GM21390 (cell line): ENCODE results near the gene MYH9.
"Not testable (repeated sequence)": the region's sequence is repeated elsewhere in the genome, so short reads cannot be mapped to it uniquely, and the experiment has no call there.

Source experiments
- ATAC-seq: cut with Tn5 transposase; IDR thresholded peaks from one replicate; pipeline ENCODE4 v1.9.1; 2021; ENCODE audit not compliant: unreplicated experiment

The MYH9 gene

DNA sequence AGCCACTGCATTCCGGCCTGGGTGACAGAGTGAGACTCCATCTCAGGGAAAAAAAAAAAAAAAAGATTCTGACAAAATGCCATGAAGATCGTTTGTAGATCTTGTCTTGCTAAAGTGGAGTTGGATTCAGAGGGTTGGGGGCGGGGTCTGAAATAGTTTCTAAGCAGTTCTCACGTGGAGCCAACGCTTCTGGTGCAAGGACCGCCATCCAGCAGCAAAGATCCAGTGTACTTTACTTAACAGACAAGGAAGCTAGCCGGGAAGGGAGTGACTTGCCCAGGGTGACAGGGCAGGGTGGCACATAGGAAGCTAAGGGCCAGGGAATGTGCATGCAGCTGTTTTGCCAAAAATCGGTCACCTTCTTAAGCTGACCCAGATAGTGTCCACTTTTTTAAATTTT, 107.4 kb downstream of the MYH9 start:
- no peak for ATAC-seq

DNA sequence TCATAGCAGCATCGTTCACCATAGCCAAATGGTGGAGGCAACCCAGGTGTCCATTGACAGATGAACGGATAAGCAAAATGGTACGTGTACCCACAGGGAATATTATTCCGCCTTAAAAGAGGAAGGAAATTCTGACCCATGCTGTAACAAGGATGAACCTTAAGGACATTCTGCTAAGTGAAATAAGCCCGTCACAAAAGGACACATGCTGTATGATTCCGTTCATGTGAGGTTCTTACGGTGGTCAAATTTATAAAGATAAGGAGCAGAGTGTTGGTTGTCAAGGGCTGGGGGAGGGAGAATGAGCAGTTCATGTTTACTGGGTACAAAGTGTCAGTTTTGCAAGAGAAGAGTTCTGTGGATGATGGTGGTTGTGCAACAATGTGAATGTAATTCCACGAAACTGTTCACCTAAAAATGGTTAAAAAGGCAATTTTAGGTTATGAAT, 108.5 kb downstream of the MYH9 start:
- no peak for ATAC-seq

DNA sequence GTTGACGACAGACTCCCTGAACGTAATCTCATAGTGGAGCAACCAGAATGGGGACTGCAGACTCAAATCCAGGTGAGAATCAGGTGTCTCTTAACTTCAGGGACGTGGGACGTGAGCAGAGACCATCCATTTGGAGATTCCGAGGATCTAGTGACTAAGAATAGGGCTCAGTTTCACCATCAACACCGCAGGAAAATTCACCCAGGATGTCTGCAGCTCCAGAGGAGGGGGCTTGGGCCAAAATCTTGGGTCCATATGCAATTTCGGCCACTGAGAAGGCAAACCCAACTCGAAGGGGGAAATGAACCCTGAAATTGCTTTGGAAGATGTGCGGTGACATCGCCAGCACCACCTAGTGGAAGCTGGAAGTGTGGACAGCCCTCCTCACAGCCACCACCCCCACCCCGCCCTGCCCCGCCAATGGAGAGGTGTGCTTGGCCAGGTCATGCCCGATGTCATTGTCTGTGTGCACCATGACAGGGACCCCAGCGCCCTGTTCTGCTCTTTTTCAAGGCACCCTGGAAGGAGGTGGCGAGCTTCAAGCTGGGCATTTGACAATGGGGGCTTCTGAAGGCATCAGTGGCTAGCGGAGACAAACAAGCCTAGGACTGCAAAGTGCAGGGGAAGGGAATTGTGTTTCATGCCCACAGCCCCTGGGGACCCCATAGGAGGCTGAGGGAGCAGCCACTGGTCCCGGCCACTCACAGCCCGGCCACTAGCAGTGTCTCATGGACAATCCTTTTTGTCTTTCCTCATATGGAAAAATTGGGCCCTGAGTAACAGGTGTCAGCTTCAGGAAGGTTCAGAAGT, 110.1 kb downstream of the MYH9 start:
- no peak for ATAC-seq

DNA sequence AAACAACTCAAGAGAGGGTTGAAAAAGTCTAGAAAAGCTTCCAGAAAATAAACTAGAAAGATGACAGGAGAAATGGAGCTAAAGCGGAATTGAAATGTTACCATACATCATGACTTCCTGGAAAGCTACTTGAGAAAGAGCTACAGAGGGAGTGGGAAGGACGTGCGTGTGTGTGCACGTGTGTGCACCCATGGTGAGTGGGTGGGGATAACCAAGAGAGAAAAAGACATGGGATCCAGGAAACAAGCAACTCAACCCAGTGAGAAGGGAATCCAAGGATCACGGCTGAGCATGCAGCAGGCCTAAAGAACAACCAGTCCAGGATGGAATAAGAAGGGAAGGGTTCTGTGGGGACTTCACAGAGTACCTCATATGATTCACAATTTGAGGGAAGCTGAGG, 113.2 kb downstream of the MYH9 start:
- no peak for ATAC-seq

DNA sequence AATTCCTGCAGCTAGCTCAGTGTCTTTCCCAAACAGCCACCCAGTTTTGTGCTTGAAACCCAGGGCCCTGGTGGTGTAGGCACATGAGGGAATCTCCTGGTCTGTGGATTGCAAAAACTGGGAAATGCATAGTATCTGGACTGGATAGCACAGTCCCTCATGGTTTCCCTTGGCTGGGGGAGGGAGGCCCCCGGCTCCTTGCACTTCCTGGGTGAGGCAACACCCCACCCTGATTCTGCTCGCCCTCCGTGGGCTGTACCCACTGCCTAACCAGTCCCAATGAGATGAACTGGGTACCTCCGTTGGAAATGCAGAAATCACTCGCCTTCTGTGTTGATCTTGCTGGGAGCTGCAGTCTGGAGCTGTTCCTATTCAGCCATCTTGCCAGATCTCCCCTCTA, 115.8 kb downstream of the MYH9 start:
- not testable (repeated sequence) for ATAC-seq

DNA sequence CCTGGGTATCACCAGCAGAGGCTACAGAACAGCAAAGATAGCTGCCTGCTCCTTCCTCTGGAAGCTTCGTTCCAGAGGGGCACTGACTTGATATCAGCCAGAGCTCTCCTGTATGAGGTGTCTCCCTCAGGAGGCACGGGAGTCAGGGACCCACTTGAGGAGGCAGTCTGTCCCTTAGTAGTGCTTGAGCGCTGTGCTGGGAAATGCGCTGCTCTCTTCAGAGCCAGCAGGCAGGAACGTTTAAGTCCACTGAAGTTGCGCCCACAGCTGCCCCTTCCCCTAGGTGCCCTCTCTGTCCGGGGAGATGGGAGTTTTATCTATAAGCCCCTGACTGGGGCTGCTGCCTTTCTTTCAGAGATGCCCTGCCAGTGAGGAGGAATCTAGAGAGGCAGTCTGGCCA, 116.5 kb downstream of the MYH9 start:
- not testable (repeated sequence) for ATAC-seq

DNA sequence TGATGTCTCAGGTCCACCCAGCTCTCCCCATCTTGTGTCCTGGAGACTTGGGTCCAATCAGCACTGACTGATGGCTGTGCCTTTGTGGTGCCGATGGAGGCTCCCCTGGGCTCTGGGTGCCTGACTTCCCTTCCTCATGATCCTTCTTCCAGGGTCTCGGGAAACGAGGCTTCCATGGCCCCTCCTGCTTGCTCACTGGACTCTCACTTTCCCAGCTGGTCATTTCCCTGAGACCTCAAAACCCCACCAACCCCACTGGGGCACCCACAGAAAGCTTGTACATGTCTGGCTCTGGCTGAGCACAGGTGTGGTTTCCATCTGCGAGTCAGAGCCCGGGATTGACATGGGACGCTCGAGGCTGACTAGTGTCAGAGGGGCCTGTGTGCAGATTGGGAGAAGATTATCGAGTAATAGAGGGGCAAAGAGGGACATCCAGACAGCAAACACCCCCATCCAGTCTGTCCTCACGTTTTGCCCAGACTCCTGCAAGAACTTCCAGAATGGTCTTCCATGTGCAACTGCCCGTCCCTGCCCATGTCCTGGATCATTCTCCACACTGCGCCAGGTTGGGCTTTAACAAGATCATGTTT, 119.8 kb downstream of the MYH9 start:
- ATAC-seq = no peak

DNA sequence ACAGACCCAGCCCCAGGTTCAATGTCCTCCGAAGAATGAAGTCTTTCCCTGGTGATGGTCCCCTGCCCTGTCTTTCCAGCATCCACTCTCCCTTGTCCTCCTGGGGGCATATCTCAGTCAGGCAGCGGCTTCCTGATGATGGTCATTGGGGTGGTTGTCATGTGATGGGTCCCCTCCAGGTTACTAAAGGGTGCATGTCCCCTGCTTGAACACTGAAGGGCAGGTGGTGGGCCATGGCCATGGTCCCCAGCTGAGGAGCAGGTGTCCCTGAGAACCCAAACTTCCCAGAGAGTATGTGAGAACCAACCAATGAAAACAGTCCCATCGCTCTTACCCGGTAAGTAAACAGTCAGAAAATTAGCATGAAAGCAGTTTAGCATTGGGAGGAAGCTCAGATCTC, 120.7 kb downstream of the MYH9 start:
- ATAC-seq = no peak

DNA sequence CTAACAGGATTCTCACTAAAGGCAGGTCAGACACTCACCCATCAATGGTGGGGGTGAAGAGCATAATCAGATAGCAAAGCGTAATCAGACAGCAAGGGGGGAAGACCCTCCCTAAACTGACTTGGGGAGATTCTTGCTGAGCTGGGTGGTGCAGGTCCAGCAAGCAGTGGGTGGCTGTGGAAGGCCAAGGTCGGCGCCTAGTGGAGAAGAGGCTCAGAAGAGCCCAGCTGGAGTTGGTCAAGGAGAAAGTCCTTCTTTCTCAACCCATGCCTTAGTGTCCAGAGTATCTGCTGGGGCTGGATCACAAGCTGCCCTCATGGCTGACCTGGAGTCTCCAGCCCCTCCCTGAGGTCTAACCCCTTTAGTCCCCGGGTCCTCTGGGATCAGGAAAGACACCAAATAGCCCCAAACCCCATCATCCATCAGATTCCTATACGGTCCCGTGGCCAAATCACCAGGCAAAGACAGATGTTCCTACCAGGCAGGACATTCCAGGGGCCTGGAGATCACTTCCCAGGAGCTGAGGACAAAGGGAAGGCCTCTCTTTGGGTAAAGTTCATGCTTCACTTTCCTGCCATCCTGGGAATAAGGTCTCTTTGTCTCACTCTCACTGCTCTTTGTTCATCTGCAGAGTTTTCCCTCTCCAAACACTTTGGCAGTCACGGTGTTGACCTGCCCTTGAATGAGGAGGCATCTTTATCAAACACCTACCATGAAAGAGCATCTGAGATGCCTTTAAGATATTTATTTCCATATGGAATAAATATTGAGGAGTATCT, 123.7 kb downstream of the MYH9 start:
- not testable (repeated sequence) for ATAC-seq

DNA sequence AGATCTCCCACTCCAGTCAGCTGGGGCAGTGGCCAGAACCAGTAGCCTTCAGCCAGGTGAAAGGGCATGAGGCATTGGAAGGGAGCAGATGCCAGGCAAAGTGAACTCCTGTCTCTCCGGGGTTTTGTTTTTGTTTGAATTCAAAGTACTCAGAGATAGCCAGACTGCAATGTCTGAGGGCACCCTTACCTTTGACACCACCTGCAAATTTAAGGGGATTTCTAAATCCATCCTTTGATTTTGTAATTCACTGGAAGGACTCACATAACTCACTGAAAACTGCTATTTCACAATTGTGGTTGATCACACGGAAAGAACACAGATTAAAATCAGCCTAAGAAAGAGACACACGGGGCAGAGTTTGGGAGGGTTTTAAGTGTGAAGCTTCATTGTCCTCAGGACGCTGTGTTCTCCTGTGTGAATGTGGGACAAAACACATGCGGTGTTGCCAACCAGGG, 124.5 kb downstream of the MYH9 start:
- not testable (repeated sequence) for ATAC-seq

DNA sequence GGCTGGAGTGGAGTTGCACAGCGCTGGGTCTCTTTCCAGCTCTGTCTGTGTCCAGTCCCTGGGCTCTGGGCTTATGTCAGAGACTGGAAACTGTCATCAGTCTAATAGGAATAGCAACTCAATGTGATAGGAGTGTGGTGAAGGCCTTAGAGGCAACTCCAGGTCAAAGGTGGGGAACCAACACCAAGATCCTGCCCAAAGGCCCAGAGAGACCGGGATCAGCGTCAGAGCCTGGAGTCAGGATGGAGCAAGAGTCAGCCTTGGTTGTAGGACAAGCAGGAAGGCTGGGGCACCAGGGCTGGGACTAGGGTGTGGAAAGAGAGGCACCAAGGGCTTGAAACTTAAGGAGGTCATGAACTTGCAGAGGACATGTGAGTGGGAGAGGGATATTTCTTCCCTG, 125.5 kb downstream of the MYH9 start:
- not testable (repeated sequence) for ATAC-seq

DNA sequence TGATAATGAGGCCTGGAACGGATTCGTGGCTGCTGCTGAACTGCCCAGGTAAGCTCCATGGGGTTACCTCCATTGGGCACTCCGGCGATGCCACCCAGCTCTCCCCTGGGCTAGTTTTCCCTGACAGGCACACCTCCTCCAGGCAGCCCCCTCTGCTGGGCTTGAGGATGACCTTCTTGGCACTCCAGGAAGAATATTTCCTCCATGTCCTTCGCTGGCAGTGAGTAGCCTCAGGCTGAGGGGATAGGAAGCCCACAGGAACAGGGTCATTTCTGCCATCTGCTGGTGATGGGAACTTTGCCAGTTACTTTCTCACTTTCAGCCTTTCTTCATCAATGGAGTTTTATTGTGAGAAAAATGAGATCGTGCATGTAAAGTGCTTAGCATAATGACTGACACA, 126.1 kb downstream of the MYH9 start:
- ATAC-seq = not testable (repeated sequence)

DNA sequence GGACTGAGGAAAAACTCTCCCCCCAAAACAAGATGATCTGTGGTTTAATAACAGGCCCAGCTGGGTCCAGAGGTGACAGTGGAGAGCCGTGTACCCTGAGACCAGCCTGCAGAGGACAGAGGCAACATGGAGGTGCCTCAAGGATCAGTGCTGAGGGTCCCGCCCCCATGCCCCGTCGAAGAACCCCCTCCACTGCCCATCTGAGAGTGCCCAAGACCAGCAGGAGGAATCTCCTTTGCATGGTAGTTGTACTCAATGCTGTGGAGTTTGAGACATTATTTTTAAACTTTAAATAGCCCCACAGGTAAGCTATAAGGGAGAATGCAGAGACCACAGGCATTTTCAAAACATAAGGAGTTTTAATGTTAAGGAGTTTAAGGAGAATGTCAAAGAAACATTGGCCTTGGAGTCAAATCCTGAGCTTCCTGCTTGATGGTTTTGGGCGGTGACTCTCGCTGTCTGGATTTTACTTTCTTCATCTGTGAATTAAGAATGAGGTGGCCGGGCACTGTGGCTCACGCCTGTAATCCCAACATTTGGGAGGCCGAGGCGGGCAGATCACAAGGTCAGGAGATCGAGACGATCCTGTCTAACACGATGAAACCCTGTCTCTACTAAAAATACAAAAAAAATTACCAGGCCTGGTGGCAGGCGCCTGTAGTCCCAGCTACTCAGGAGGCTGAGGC, 128.0 kb downstream of the MYH9 start:
- no peak for ATAC-seq

DNA sequence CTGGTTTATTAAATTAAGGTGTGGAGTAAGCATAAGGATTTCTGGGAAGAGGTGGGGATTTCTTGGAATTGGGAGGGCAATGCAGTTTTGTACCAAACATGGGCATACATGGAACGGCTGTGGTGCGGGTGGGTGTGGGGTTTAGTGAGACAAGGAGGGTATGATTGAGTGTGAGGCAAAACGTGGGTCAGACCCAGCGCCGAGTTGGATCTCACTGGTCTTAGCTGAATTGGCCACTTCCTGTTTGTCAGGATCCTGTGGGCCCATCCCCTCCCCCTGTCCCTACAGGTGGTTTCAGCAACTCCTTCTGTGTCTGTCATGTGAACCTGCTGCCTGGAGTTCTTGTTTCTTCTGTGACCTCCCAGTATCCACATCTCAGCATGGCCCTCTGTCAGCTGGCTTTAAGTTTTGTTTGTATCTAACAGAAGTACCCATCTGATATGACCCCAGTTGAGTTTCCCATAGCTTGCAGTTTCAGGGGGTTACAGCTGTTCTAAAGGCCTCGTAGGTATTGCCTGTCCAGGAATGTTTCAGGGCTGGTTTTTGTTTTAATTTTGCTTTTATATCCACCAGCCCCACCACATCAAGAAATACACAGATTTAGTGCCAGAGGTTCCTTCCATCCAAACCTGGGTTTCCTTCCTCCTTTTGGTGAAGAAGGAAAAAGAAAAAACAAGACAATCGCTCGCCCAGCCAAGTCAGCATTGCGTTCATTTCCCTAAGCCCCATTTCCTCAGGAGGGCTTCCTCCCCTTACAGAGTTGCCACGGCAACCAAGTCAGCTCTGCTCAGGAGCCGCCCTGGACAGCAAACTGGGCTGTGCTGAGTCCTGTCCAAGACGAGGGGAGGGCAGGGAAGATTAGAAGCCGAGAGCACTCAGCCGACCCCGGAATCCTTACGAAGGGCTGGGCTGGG, 128.8 kb downstream of the MYH9 start:
- ATAC-seq = no peak

DNA sequence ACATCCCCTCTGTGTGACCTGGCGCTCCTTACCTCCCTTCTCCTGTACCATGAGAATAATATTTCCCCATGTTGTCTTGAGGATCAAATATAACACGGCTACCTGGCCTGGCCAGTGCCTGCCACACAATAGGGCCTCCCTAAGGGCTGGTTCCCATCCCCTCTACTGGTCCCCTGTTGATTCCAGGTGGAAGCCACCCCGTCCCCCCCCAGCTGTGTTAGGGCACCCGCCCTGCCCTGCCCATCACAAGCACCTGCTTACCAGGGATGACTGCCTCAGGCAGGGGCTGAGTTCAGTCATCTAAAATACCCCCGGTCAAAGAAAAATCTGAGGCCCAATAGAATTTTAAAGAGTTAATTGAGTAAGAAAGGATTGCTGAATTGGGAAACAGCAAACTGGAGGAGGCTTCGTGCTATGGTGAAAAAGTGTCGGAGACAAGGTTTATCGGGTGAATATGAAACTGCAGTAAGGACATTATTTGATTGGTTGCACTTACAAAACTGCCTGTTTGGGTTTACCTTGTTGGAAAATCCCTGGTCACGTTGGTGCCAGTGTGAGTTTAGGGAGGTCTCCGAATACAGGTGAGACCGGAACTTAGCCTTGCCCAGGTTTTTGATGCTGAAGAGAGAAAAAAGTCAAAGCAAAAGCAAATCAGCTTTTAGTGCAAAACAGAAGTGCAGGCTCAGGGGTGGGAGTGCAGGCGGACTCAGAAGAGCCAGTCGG, 129.7 kb downstream of the MYH9 start:
- ATAC-seq = no peak

DNA sequence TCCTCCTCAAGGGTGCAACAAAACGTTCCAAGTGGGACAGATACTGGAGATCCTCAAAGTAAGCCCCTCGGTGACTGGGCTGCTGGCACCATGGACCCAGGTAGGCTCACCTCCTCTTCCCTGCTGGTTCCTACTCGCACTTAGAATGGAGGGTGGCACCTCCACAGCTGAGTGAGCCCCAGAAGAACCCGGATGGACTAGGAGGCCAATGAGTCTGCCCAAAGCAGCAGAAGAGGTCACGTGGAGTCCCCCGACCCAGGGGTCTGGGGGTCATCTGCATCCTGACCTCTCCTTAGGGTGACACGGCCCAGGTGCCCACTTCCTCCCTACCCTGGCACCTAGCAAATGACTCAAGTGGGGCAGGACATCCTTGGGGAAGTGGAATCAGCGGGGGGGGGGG, 130.5 kb downstream of the MYH9 start:
- ATAC-seq = no peak

DNA sequence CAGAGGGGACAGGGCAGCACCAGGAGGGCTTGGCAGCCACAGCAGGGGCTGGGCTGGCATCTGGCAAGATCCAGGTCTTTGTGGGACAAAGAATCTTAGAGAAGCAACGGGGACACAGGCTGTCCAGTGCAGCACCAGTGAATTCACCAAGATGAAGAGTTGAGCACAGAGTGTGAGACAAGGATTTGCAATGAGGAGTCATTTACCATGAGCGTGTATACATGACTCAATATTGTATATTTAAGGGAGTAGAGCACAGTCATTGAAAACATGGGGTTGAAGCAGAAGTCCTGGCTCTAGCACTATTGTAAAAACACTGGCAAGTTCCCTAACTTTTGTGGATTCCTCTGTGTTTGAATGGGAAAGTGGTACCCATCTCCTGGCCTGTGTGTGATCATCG, 131.3 kb downstream of the MYH9 start:
- no peak for ATAC-seq

DNA sequence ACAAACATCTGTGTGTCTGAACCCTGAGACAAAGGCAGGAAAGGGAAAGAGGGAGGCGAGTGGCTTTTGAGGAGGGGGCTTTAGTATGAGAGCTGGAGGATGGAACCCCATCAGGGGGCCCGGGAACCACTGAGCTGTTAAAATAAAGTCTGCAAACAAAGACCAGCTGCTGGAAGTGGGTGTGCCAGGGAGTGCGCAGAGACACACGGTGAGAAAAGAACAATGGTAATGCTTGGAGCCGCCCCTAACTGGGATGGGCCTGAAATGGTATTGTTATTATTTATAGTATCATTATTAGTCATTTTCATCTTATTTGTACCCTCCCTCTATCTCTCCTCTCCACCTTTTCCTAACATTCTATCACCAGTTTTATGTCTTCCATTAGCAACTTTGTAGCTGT, 132.2 kb downstream of the MYH9 start:
- ATAC-seq = not testable (repeated sequence)
